HepG2 (cell line): ENCODE results near the gene SLC16A1. TPM values are rescaled to one million over a fixed set of nuclear protein-coding genes. Genes with fewer than 3 reads are reported as not detected.
A peak's percentile ranks its signal among the peaks of the same experiment; 100 is the strongest.

Experiments used
- ATAC-seq: fragments of 200-7000 bp; cut with Tn5 transposase; 3 replicates; pipeline ENCODE4 v1.9.1; 2020; ENCODE audit warnings: mild to moderate bottlenecking, moderate library complexity
- BruUV-seq: library from RNA; stranded (reverse); fragments of 400-500 nt; replicated peaks from 2 replicates; lab custom pipeline; 2021; lab: Mats Ljungman, UMichigan
- CTCF ChIA-PET: fragments of 300-600 bp; formaldehyde crosslinking; extraction: SDS; loops from one replicate; lab custom pipeline; 2021; ENCODE audit warnings: low total read pairs, inconsistent platforms, low intra/inter-chr PET ratio; lab: Yijun Ruan, JAX
- POLR2A ChIA-PET: fragments of 350-600 bp; sonication (Branson Sonifier 250); formaldehyde crosslinking; loops from one replicate; lab custom pipeline; 2020; ENCODE audit warnings: antibody characterized with exemption, inconsistent platforms; lab: Yijun Ruan, JAX
- DNase-seq: peaks from one replicate; pipeline ENCODE4 v3.0.0-alpha.2; 2015; ENCODE audit warnings: low spot score
- FAIRE-seq: peaks from 3 replicates; lab custom pipeline; 2011; peaks lifted over from hg19 to GRCh38; lab: Jason Lieb, UNC
- H2AFZ ChIP-seq: one replicate; pipeline ENCODE4 v1.6.1; 2011; ENCODE audit warnings: low read length, inconsistent platforms
- H3K27ac ChIP-seq: fragments of 300-600 bp; 3 replicates; pipeline ENCODE4 v1.8.0; 2011; ENCODE audit warnings: mixed run types, mild to moderate bottlenecking, mixed read lengths, low read length, inconsistent platforms; ENCODE audit not compliant: insufficient read depth; ENCODE audit errors: extremely low read length
- H3K27me3 ChIP-seq, 2 experiments: fragments of 200-600 bp in 1 of 2; 2 replicates in 1 of 2; 3 replicates in 1 of 2; pipeline versions ENCODE4 v1.6.0 to v1.8.0; 2011; ENCODE audit warnings: low read length in 2 of 2, mild to moderate bottlenecking in 2 of 2, moderate library complexity in 2 of 2, inconsistent platforms in 1 of 2; ENCODE audit not compliant: insufficient read depth in 2 of 2, control insufficient read depth in 1 of 2
- H3K36me3 ChIP-seq, 2 experiments: fragments of 200-600 bp in 1 of 2; replicated peaks in 1 of 2; 2 replicates in 1 of 2; 3 replicates in 1 of 2; pipeline versions ENCODE4 v1.5.1 to v1.8.0; 2011; ENCODE audit warnings: low read length in 2 of 2, inconsistent platforms in 1 of 2; ENCODE audit not compliant: insufficient read depth in 2 of 2, control insufficient read depth in 1 of 2
- H3K4me1 ChIP-seq: 2 replicates; pipeline ENCODE4 v1.5.1; 2012; ENCODE audit warnings: low read length, inconsistent platforms; ENCODE audit not compliant: insufficient read depth
- H3K4me2 ChIP-seq: 2 replicates; pipeline ENCODE4 v1.6.0; 2011; ENCODE audit warnings: low read depth, low read length, inconsistent platforms
- H3K4me3 ChIP-seq, 3 experiments: fragments of 200-600 bp in 1 of 3; sonication (generic), shearing (Covaris generic) in 1 of 3; replicated peaks in 1 of 3; 2 replicates each; pipeline ENCODE4 v1.5.1; 2011 to 2016; ENCODE audit warnings: low read length in 3 of 3, inconsistent platforms in 2 of 3, low read depth in 2 of 3, mild to moderate bottlenecking in 2 of 3, control low read depth in 1 of 3, mixed read lengths in 1 of 3; ENCODE audit not compliant: insufficient read depth in 1 of 3
- H3K79me2 ChIP-seq: one replicate; pipeline ENCODE4 v1.6.1; 2011; ENCODE audit warnings: low read length, inconsistent platforms; ENCODE audit not compliant: insufficient read depth
- H3K9ac ChIP-seq: 2 replicates; pipeline ENCODE4 v1.6.0; 2011; ENCODE audit warnings: mild to moderate bottlenecking, low read depth, low read length, inconsistent platforms; ENCODE audit not compliant: insufficient read depth
- H3K9me3 ChIP-seq: 2 replicates; pipeline ENCODE4 v1.5.1; 2012; ENCODE audit warnings: mild to moderate bottlenecking, low read length
- H4K20me1 ChIP-seq: 2 replicates; pipeline ENCODE4 v1.6.0; 2011; ENCODE audit warnings: inconsistent platforms, mild to moderate bottlenecking, low read length, moderate library complexity; ENCODE audit not compliant: insufficient read depth
- CENPBD1 ChIP-seq: sonication (generic); formaldehyde crosslinking; IDR thresholded peaks from 2 replicates; pipeline ENCODE4 v1.8.0; 2022; ENCODE audit warnings: missing genetic modification reagents, low read depth, mild to moderate bottlenecking, borderline replicate concordance
- DDIT3 ChIP-seq: sonication (generic); formaldehyde crosslinking; IDR thresholded peaks from 2 replicates; pipeline ENCODE4 v1.4.0; 2020; ENCODE audit warnings: mild to moderate bottlenecking, missing genetic modification reagents
- EED ChIP-seq: sonication (generic); formaldehyde crosslinking; IDR thresholded peaks from 2 replicates; pipeline ENCODE4 v1.5.0; 2020; ENCODE audit warnings: mild to moderate bottlenecking, missing genetic modification reagents
- FOXC1 ChIP-seq: sonication (generic); formaldehyde crosslinking; IDR thresholded peaks from 2 replicates; pipeline ENCODE4 v1.8.0; 2022; ENCODE audit warnings: mild to moderate bottlenecking, missing genetic modification reagents, borderline replicate concordance
- FUBP1 ChIP-seq: sonication (generic); formaldehyde crosslinking; IDR thresholded peaks from 2 replicates; pipeline ENCODE4 v1.5.1; 2020; ENCODE audit warnings: missing genetic modification reagents, mild to moderate bottlenecking, borderline replicate concordance
- MIER3 ChIP-seq: IDR thresholded peaks from 2 replicates; pipeline ENCODE4 v1.6.1; 2016; ENCODE audit warnings: missing compliant biosample characterization, borderline replicate concordance
- NFKBIZ ChIP-seq: IDR thresholded peaks from 2 replicates; pipeline ENCODE4 v1.6.1; 2018; ENCODE audit warnings: missing genetic modification reagents, missing compliant biosample characterization
- PAF1 ChIP-seq: IDR thresholded peaks from 2 replicates; pipeline ENCODE4 v1.6.1; 2016; ENCODE audit warnings: missing genetic modification reagents, missing compliant biosample characterization
- PCBP2 ChIP-seq: fragments of 200-400 bp; formaldehyde crosslinking; optimal IDR thresholded peaks from 2 replicates; pipeline ENCODE3; 2018; ENCODE audit warnings: low read length, low read depth; ENCODE audit not compliant: poor library complexity, severe bottlenecking
- RARG ChIP-seq: sonication (generic); formaldehyde crosslinking; IDR thresholded peaks from 2 replicates; pipeline ENCODE4 v1.4.0; 2020; ENCODE audit warnings: low read depth, mild to moderate bottlenecking, missing genetic modification reagents
- TERF1 ChIP-seq: sonication (generic); formaldehyde crosslinking; IDR thresholded peaks from 2 replicates; pipeline ENCODE4 v1.8.0; 2022; ENCODE audit warnings: mild to moderate bottlenecking, missing genetic modification reagents, moderate library complexity
- TMF1 ChIP-seq: sonication (generic); formaldehyde crosslinking; IDR thresholded peaks from 2 replicates; pipeline ENCODE4 v1.8.1; 2022; ENCODE audit warnings: low read depth, missing genetic modification reagents
- ZNF33A ChIP-seq: sonication (generic); formaldehyde crosslinking; IDR thresholded peaks from 2 replicates; pipeline ENCODE4 v1.5.1; 2020; ENCODE audit warnings: missing genetic modification reagents, mild to moderate bottlenecking, moderate library complexity, borderline replicate concordance
- ZNF704 ChIP-seq: sonication (generic); formaldehyde crosslinking; IDR thresholded peaks from 2 replicates; pipeline ENCODE4 v1.8.1; 2023; ENCODE audit warnings: mild to moderate bottlenecking, inconsistent platforms, moderate library complexity, missing genetic modification reagents, borderline replicate concordance
- ZNF883 ChIP-seq: sonication (generic); formaldehyde crosslinking; IDR thresholded peaks from 2 replicates; pipeline ENCODE4 v1.5.1; 2020; ENCODE audit warnings: mild to moderate bottlenecking, missing genetic modification reagents; ENCODE audit errors: not compliant biosample characterization
- WGBS: methylation state at CpG from one replicate; pipeline ENCODE4 v1.1.6; 2017; ENCODE audit warnings: low lambda C conversion rate; 5-methylcytosine and 5-hydroxymethylcytosine counted together
- in situ Hi-C: cut with HindIII; loops from 2 replicates; pipeline ENCODE4 v1.10.0; 2017; ENCODE audit warnings: low pct_unique_long_range_greater_than_20kb; ENCODE audit not compliant: extremely low pct_ligation_motif_present
- intact Hi-C: fragments of 100-400 bp; cut with micrococcal nuclease; formaldehyde crosslinking; loops from one replicate; pipeline ENCODE4 v1.10.0; 2022; ENCODE audit not compliant: unreplicated experiment
- polyA plus RNA-seq, 8 experiments: library from polyadenylated mRNA; depleted of rRNA in 3 of 8; stranded (reverse) in 7 of 8; unstranded in 1 of 8; fragments of >200 nt; fragmentation: Illumina TruSeq in 4 of 8; extraction: Trizol in 4 of 8; gene quantifications; 2 replicates each; pipeline versions ENCODE4 v1.2.1 to v1.2.3, GENCODE V29; 2011 to 2016; ENCODE audit warnings: low read depth in 4 of 8, missing spikeins in 1 of 8, mixed read lengths in 1 of 8; ENCODE audit not compliant: insufficient read depth in 1 of 8
- total RNA-seq, 5 experiments: library from RNA; depleted of rRNA; stranded (reverse); fragments of >200 nt; fragmentation: Illumina TruSeq; extraction: Trizol; gene quantifications; 2 replicates each; pipeline ENCODE4 v1.2.3, GENCODE V29; 2016; ENCODE audit warnings: low read depth in 1 of 5
- TF ChIP-seq, protein P1 (sequence below): sonication (generic); formaldehyde crosslinking; IDR thresholded peaks from 2 replicates; pipeline ENCODE4 v1.5.1; 2020; ENCODE audit warnings: mild to moderate bottlenecking, missing genetic modification reagents, moderate library complexity

Gene SLC16A1
- total and polyA plus RNA-seq, 2 of the 13 experiments (the other 11 are each of a cell fraction or from before 2014, with no cell fraction given) = 106 to 142 TPM

DNA sequence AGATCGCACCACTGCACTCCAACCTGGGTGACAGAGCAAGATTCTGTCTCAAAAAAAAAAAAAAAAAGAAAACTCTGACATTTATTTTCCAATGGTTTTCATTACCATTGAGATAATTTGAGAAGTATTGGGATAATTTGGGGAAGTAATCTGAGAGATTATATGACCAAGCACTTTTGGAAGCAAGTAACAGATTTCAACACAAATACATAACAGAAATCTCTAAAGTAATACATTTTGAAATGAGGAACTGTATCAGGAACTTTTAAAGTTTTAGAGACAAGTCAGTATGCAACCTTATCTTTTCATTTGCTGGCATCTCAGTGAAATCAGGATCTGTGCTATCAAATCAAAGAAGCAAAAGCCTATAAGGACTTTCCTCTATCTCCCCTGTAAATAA lies 25.4 kb upstream of the SLC16A1 start (continued):
- TF ChIP-seq FUBP1 (CRISPR knock-in tag) (no peak), PAF1 (CRISPR knock-in tag) (no peak), MIER3 (CRISPR knock-in tag) (no peak), ZNF883 (CRISPR knock-in tag) (no peak), DDIT3 (CRISPR knock-in tag) (no peak)
- TF ChIP-seq, protein P1, sequence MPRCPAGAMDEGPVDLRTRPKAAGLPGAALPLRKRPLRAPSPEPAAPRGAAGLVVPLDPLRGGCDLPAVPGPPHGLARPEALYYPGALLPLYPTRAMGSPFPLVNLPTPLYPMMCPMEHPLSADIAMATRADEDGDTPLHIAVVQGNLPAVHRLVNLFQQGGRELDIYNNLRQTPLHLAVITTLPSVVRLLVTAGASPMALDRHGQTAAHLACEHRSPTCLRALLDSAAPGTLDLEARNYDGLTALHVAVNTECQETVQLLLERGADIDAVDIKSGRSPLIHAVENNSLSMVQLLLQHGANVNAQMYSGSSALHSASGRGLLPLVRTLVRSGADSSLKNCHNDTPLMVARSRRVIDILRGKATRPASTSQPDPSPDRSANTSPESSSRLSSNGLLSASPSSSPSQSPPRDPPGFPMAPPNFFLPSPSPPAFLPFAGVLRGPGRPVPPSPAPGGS (CRISPR knock-in tag) = no peak
- TF ChIP-seq, all 625 proteins: peak for 0

- no peak overlapping the region for H3K4me3 ChIP-seq
- no peaks in the 10 kb centered on the region for H4K20me1 ChIP-seq
- H3K9ac ChIP-seq = no peak overlapping the region
- H3K4me2 ChIP-seq = no peak overlapping the region
- H3K36me3 ChIP-seq = 0 out of 5 replicates have a peak, but pooled peaks cover 0 to 3% of the 10 kb centered on the region in 2 experiments
- DNase-seq (peak; percentile 28), ATAC-seq (no peak), FAIRE-seq (no peak)
- no TSS peak for BruUV-seq
- H3K27ac ChIP-seq = no peak overlapping the region
- no peaks in the 10 kb centered on the region for H3K9me3 ChIP-seq
- intact Hi-C loops (no loop called here), in situ Hi-C loops (no loop called here)
- H2AFZ ChIP-seq = no peak overlapping the region
- H3K79me2 ChIP-seq = no peaks in the 10 kb centered on the region
- peaks cover 29% of the 10 kb centered on the region for H3K4me1 ChIP-seq
- CTCF ChIA-PET = no interaction called here
- H3K27me3 ChIP-seq = no peaks in the 10 kb centered on the region; a peak in 1 of 5 replicates
- POLR2A ChIA-PET = no interaction called here
- 78% methylated on average over 5 of the region's 5 CpGs for WGBS
- TF ChIP-seq NFKBIZ (CRISPR knock-in tag) (no peak), PCBP2 (no peak), TERF1 (CRISPR knock-in tag) (no peak), FOXC1 (CRISPR knock-in tag) (no peak), CENPBD1 (CRISPR knock-in tag) (no peak), EED (CRISPR knock-in tag) (no peak), TMF1 (CRISPR knock-in tag) (no peak), ZNF704 (CRISPR knock-in tag) (no peak), ZNF33A (CRISPR knock-in tag) (no peak), RARG (CRISPR knock-in tag) (no peak)
Measured at GRCh38 chr1:112975336-112975735, 19.3 kb upstream of the SLC16A1 start.
